ENCODE results near the gene FAM120A. TPM values are rescaled to one million over a fixed set of nuclear protein-coding genes. Genes with fewer than 3 reads are reported as not detected.
A peak's percentile ranks its signal among the peaks of the same experiment; 100 is the strongest.

Gene FAM120A
- total RNA-seq, 4 donors from 2014 or later: 56.5 to 82.3 (median 65.7) TPM

DNA sequence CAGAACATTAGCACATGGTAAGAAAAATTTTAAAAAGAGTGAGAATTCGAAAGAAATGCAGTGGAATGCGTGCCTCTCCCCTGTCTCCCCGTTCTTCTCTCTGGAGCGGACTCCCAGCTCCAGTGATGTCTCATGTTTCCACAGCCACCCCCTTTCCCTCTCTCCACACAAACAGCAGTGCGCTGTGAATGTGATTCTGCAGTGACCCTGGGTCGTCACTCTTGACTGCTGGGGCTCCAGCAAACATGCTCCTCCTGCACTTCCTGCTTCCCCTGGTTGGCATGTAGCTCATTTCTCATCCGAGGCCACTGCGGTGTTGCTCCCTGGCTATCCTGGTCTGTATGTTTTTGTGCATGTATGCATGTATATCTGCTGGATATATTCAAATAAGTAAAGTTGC is 138.2 kb downstream of the FAM120A start:
- peaks cover 8 to 75% (median 19%) of the 10 kb centered on the region in 3 donors for H3K4me1 ChIP-seq
- no peaks in the 10 kb centered on the region for H3K9me3 ChIP-seq
- no peak overlapping the region for H3K27ac ChIP-seq
- 61 to 70% methylated on average over 8 of the region's 8 CpGs for WGBS, 2 donors
- no peak for DNase-seq
- intact Hi-C loops (cut with DNase I): no loop called here
- no peaks in the 10 kb centered on the region for H3K27me3 ChIP-seq
- no peak overlapping the region for H3K4me3 ChIP-seq
- TF ChIP-seq, protein P1, sequence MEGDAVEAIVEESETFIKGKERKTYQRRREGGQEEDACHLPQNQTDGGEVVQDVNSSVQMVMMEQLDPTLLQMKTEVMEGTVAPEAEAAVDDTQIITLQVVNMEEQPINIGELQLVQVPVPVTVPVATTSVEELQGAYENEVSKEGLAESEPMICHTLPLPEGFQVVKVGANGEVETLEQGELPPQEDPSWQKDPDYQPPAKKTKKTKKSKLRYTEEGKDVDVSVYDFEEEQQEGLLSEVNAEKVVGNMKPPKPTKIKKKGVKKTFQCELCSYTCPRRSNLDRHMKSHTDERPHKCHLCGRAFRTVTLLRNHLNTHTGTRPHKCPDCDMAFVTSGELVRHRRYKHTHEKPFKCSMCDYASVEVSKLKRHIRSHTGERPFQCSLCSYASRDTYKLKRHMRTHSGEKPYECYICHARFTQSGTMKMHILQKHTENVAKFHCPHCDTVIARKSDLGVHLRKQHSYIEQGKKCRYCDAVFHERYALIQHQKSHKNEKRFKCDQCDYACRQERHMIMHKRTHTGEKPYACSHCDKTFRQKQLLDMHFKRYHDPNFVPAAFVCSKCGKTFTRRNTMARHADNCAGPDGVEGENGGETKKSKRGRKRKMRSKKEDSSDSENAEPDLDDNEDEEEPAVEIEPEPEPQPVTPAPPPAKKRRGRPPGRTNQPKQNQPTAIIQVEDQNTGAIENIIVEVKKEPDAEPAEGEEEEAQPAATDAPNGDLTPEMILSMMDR (IDR thresholded peaks at IDR 0.05): no peak
- TF ChIP-seq POLR2A (IDR thresholded peaks at IDR 0.05): no peak
- no peaks in the 10 kb centered on the region for H3K36me3 ChIP-seq

- TF ChIP-seq, protein P1 (IDR thresholded peaks at IDR 0.05): no peak
- TF ChIP-seq POLR2A (IDR thresholded peaks at IDR 0.05): no peak
- no peaks in the 10 kb centered on the region for H3K27me3 ChIP-seq
- WGBS, 2 donors: 60 to 86% methylated on average over 4 to 7 of the region's 8 CpGs
- H3K36me3 ChIP-seq: no peaks in the 10 kb centered on the region
- no peak for DNase-seq
- H3K4me3 ChIP-seq: no peak overlapping the region
- H3K9me3 ChIP-seq: no peaks in the 10 kb centered on the region
- no peak overlapping the region for H3K27ac ChIP-seq
- intact Hi-C loops (cut with DNase I): no loop called here
- H3K4me1 ChIP-seq: peaks cover 8 to 75% (median 19%) of the 10 kb centered on the region in 3 donors
These were observed 139.2 kb downstream of the FAM120A start for GRCh38 chr9:93590609-93591234.

DNA sequence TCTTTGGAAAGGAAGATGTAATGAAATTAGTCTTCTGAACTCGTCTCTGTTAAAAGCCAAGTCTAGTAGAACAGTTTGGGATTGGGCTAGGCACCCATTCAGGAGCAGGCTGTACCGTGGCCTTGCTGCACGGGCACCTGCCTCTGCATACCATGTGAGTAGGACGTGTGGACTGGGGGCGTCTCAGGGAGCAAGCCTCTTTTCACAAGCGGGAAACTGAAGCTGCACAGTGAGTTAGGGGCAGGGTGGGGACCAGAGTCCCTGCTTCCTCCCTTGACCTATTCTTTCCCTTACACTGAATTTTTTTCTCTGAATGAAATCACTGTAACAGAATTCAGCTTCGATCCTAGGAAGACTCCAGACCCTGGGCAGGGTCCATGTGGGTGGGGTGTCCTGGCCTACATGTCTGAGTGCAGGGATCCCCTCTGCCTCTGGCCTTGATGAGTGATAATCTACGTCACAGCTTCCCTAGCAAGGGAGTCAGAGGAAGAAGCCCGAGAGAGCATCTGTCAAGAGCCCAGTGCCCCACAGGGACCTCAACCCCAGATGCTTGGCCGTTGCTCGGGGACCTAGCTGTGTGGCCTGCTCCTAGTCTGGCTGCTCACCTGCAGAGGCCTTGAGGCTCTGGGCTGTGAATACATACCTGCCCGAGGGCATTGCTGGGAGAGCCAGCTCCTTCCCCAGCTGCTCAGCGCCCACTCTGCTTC is 140.0 kb downstream of the FAM120A start:
- Histone ChIP-seq H3K9me3 (no peaks in the 10 kb centered on the region), H3K27ac (no peak overlapping the region), H3K36me3 (no peaks in the 10 kb centered on the region), H3K27me3 (no peaks in the 10 kb centered on the region), H3K4me3 (no peak overlapping the region), H3K4me1 (peaks cover 8 to 68% (median 19%) of the 10 kb centered on the region in 3 donors)
- no peak for DNase-seq
- WGBS, 2 donors: 76 to 81% methylated on average over 6 to 9 of the region's 13 CpGs
- intact Hi-C loops (cut with DNase I): no loop called here
- no peak for TF ChIP-seq POLR2A (IDR thresholded peaks at IDR 0.05)

DNA sequence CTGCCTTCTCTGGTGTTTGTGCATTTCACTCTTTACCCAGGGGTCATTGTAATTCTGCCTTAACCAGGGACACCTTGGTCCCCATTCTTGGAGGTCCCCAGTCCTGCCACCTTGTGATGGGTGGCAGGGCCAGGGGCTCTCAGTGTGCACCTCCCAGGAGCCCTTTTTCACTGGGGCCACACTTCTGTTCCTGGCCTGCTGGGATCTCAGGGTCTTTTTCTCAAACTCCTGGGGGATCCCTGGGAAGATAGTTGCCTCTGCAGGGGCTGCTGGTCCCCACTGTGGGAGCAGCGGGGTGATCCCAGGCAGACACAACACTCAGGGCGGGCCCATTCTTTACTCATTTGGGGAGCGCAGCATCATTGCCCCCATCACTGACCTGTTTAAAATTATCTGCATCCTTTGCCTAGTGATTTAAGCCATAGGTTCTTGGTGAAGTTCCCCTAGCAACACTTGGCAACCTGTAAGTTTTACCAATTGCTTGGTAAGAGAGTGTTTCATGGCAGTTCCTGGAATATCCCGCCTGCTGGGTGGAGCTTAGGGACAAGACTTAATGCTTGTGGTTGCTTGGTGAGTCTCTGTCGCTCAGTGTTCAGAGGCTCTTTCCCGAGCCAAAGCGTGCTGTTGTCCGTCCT is 140.6 kb downstream of the FAM120A start:
- H3K36me3 ChIP-seq: no peaks in the 10 kb centered on the region
- no peak overlapping the region for H3K27ac ChIP-seq
- intact Hi-C loops (cut with DNase I): no loop called here
- H3K4me1 ChIP-seq: peaks cover 8 to 65% (median 19%) of the 10 kb centered on the region in 3 donors
- H3K4me3 ChIP-seq: no peak overlapping the region
- WGBS, 2 donors: 89% methylated on average over 5 of the region's 8 CpGs; no CpG with 5 or more reads in 1 of the 2 donors
- H3K9me3 ChIP-seq: no peaks in the 10 kb centered on the region
- TF ChIP-seq, protein P1 (IDR thresholded peaks at IDR 0.05): no peak
- no peak for TF ChIP-seq POLR2A (IDR thresholded peaks at IDR 0.05)
- DNase-seq: no peak
- H3K27me3 ChIP-seq: no peaks in the 10 kb centered on the region

- WGBS, 2 donors: 80% methylated on average over 1 of the region's 2 CpGs; no CpG with 5 or more reads in 1 of the 2 donors
- Histone ChIP-seq H3K4me1 (peaks cover 8 to 60% (median 19%) of the 10 kb centered on the region in 3 donors), H3K4me3 (no peak overlapping the region), H3K27ac (no peak overlapping the region), H3K27me3 (no peaks in the 10 kb centered on the region), H3K36me3 (no peaks in the 10 kb centered on the region), H3K9me3 (no peaks in the 10 kb centered on the region)
- intact Hi-C loops (cut with DNase I): no loop called here
- TF ChIP-seq POLR2A (IDR thresholded peaks at IDR 0.05): no peak
- TF ChIP-seq, protein P1 (IDR thresholded peaks at IDR 0.05): peak in 2 of 6 experiments; percentile 10 to 20
- DNase-seq: no peak
These were observed 141.1 kb downstream of the FAM120A start for GRCh38 chr9:93592643-93593021.

All from esophagus squamous epithelium (tissue), 5 donors.